Measurements from ENCODE around the gene TRERF1. TPM values are rescaled to one million over a fixed set of nuclear protein-coding genes. Genes with fewer than 3 reads are reported as not detected.
"Not testable (repeated sequence)": the region's sequence is repeated elsewhere in the genome, so short reads cannot be mapped to it uniquely, and the experiment has no call there.

Gene TRERF1
- total RNA-seq, 1 donor from 2014 or later = 13.2 TPM

DNA sequence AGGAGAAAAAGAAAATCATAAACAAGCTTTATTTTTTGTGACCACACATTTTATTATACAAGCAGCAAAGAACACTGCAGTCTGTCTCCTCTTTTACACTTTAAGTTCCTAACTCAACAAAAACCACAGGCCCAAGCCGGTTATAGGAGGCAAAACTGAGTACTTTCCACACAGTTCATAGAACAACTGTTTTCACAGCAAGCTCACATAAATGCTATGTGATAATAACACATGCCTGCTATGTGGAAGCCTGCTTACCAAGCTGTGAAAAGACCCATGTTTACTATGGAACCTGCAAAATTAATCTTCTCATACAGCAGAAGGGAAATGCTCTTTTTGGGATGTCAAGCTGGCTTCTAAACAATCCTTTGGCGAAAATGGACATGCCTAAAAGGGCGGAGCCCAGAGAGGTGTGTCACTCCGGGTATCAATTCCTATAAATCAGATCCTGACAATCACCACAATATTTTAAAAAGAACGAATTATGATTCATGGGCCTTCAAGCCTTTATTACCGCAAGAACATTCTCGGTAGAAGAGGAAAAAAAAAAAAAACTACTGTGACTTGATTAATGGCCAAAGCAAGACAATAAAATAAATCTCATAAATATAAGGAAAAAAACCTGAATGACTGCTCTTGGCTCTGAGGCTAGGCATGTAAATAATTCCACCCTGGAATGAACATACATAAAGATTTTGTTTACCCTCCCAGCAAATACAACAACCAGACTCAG lies 2.6 kb downstream of the TRERF1 start:
- H3K9me3 Mint-ChIP-seq = no peaks in the 10 kb centered on the region
- H3K4me3 Mint-ChIP-seq = peak overlapping the region; percentile 99
- peaks cover 3% of the 10 kb centered on the region for H3K27me3 Mint-ChIP-seq
- DNase-seq (ENCODE audit: extremely low spot score, unreplicated experiment) = no peak
- peaks cover 44% of the 10 kb centered on the region for H3K4me1 Mint-ChIP-seq (ENCODE audit: unreplicated experiment)
- peaks cover 12% of the 10 kb centered on the region for H3K36me3 Mint-ChIP-seq
- TF ChIP-seq, protein P1, sequence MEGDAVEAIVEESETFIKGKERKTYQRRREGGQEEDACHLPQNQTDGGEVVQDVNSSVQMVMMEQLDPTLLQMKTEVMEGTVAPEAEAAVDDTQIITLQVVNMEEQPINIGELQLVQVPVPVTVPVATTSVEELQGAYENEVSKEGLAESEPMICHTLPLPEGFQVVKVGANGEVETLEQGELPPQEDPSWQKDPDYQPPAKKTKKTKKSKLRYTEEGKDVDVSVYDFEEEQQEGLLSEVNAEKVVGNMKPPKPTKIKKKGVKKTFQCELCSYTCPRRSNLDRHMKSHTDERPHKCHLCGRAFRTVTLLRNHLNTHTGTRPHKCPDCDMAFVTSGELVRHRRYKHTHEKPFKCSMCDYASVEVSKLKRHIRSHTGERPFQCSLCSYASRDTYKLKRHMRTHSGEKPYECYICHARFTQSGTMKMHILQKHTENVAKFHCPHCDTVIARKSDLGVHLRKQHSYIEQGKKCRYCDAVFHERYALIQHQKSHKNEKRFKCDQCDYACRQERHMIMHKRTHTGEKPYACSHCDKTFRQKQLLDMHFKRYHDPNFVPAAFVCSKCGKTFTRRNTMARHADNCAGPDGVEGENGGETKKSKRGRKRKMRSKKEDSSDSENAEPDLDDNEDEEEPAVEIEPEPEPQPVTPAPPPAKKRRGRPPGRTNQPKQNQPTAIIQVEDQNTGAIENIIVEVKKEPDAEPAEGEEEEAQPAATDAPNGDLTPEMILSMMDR (conservative IDR thresholded peaks at IDR 0.05) = no peak
- peak overlapping the region; percentile 87 for H3K27ac Mint-ChIP-seq

- H3K4me1 Mint-ChIP-seq (ENCODE audit: unreplicated experiment) = peaks cover 47% of the 10 kb centered on the region
- no peaks in the 10 kb centered on the region for H3K9me3 Mint-ChIP-seq
- no peak for DNase-seq (ENCODE audit: extremely low spot score, unreplicated experiment)
- peaks cover 12% of the 10 kb centered on the region for H3K36me3 Mint-ChIP-seq
- H3K4me3 Mint-ChIP-seq = peak overlapping the region; percentile 99
- TF ChIP-seq, protein P1 (conservative IDR thresholded peaks at IDR 0.05) = no peak
- H3K27ac Mint-ChIP-seq = peak overlapping the region; percentile 87
- H3K27me3 Mint-ChIP-seq = no peaks in the 10 kb centered on the region
Measured at GRCh38 chr6:42448391-42448790, 3.3 kb downstream of the TRERF1 start.

DNA sequence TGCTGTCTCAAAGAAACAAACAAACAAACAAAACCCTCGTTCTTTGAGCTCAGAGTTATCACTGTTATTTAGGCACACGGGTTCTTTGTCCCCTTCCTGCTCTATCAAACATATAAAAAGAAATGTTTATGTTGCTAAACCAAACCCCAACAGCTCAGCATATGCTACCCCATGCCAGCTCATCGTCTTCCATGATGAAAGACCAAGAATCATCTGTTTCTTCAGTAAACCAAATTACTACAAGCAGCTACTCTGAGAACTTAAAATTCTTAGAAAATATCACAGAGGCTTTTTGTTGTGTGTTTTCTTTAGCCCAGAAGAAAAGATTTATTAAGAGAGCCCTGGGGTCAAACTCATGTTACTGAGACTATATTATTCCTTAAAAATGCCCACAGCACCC lies 4.7 kb downstream of the TRERF1 start:
- no peak overlapping the region for H3K4me3 Mint-ChIP-seq
- no peaks in the 10 kb centered on the region for H3K9me3 Mint-ChIP-seq
- no peaks in the 10 kb centered on the region for H3K27me3 Mint-ChIP-seq
- TF ChIP-seq, protein P1 (conservative IDR thresholded peaks at IDR 0.05) = no peak
- peaks cover 55% of the 10 kb centered on the region for H3K4me1 Mint-ChIP-seq (ENCODE audit: unreplicated experiment)
- H3K36me3 Mint-ChIP-seq = peaks cover 12% of the 10 kb centered on the region
- no peak for DNase-seq (ENCODE audit: extremely low spot score, unreplicated experiment)
- no peak overlapping the region for H3K27ac Mint-ChIP-seq

GRCh38 chr6:42446370-42446769 lies 5.4 kb downstream of the TRERF1 start:
- no peak overlapping the region for H3K27ac Mint-ChIP-seq
- H3K9me3 Mint-ChIP-seq = no peaks in the 10 kb centered on the region
- no peak for DNase-seq (ENCODE audit: extremely low spot score, unreplicated experiment)
- H3K36me3 Mint-ChIP-seq = peaks cover 12% of the 10 kb centered on the region
- H3K4me1 Mint-ChIP-seq (ENCODE audit: unreplicated experiment) = peaks cover 61% of the 10 kb centered on the region
- TF ChIP-seq, protein P1 (conservative IDR thresholded peaks at IDR 0.05) = no peak
- peak overlapping the region; percentile 11 for H3K4me3 Mint-ChIP-seq
- H3K27me3 Mint-ChIP-seq = no peaks in the 10 kb centered on the region

DNA sequence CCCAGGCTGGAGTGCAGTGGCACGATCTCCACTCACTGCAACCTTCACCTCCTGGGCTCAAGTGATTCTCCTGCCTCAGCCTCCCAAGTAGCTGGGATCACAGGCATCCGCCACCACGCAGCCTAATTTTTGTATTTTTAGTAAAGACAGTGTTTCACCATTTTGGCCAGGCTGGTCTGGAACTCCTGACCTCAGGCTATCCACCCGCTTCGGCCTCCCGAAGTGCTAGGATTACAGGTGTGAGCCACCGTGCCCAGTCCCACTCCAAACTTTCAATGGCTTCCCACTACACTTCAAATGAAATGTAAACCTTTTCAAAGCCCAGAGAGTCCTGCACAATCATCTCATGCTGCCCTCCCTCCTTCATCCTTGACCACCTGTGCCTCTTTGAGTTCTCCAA lies 5.8 kb downstream of the TRERF1 start:
- not testable (repeated sequence) for DNase-seq (ENCODE audit: extremely low spot score, unreplicated experiment); H3K9me3 Mint-ChIP-seq; H3K27ac Mint-ChIP-seq; H3K27me3 Mint-ChIP-seq
- Mint-ChIP-seq H3K4me3 (peak overlapping the region; percentile 24), H3K4me1 (ENCODE audit: unreplicated experiment) (peaks cover 65% of the 10 kb centered on the region), H3K36me3 (peaks cover 12% of the 10 kb centered on the region)

GRCh38 chr6:42443312-42444060 lies 8.2 kb downstream of the TRERF1 start:
- peak overlapping the region; percentile 52 for H3K4me3 Mint-ChIP-seq
- H3K9me3 Mint-ChIP-seq = no peaks in the 10 kb centered on the region
- peaks cover 12% of the 10 kb centered on the region for H3K36me3 Mint-ChIP-seq
- no peak overlapping the region for H3K27ac Mint-ChIP-seq
- TF ChIP-seq, protein P1 (conservative IDR thresholded peaks at IDR 0.05) = no peak
- no peak for DNase-seq (ENCODE audit: extremely low spot score, unreplicated experiment)
- H3K4me1 Mint-ChIP-seq (ENCODE audit: unreplicated experiment) = peaks cover 67% of the 10 kb centered on the region
- no peaks in the 10 kb centered on the region for H3K27me3 Mint-ChIP-seq
